Measurements from ENCODE around the gene SLC66A2.

SLC66A2 gene

GRCh38 chr18:79905389-79905911, 46.0 kb downstream of the SLC66A2 start:
- H2AFZ ChIP-seq: no peak overlapping the region
- TF ChIP-seq CTCF (IDR thresholded peaks at IDR 0.05): no peak
- H3K27me3 ChIP-seq (ENCODE audit: control insufficient read depth, insufficient read depth, low read length): no peaks in the 10 kb centered on the region
- H3K4me1 ChIP-seq: no peaks in the 10 kb centered on the region
- no peaks in the 10 kb centered on the region for H3K79me2 ChIP-seq
- H3K36me3 ChIP-seq (ENCODE audit: control insufficient read depth, insufficient read depth, low read length): no peaks in the 10 kb centered on the region
- H3K4me3 ChIP-seq (ENCODE audit: low read depth, low read length): no peak overlapping the region
- H3K9ac ChIP-seq: no peak overlapping the region
- H3K4me2 ChIP-seq (ENCODE audit: low read length): no peak overlapping the region
- no peaks in the 10 kb centered on the region for H3K9me3 ChIP-seq (ENCODE audit: control insufficient read depth, low read length)
- no peak overlapping the region for H3K27ac ChIP-seq

- no peak for TF ChIP-seq CTCF (IDR thresholded peaks at IDR 0.05)
- no peaks in the 10 kb centered on the region for H3K9me3 ChIP-seq (ENCODE audit: control insufficient read depth, low read length)
- H3K36me3 ChIP-seq (ENCODE audit: control insufficient read depth, insufficient read depth, low read length): no peaks in the 10 kb centered on the region
- no peak overlapping the region for H2AFZ ChIP-seq
- H3K4me1 ChIP-seq: no peaks in the 10 kb centered on the region
- no peak overlapping the region for H3K27ac ChIP-seq
- H3K79me2 ChIP-seq: no peaks in the 10 kb centered on the region
- H3K4me2 ChIP-seq (ENCODE audit: low read length): no peak overlapping the region
- no peak overlapping the region for H3K9ac ChIP-seq
- no peaks in the 10 kb centered on the region for H3K27me3 ChIP-seq (ENCODE audit: control insufficient read depth, insufficient read depth, low read length)
- no peak overlapping the region for H3K4me3 ChIP-seq (ENCODE audit: low read depth, low read length)
Measured at GRCh38 chr18:79904357-79905147, 46.9 kb downstream of the SLC66A2 start.

- no peak overlapping the region for H3K4me2 ChIP-seq (ENCODE audit: low read length)
- no peaks in the 10 kb centered on the region for H3K79me2 ChIP-seq
- no peaks in the 10 kb centered on the region for H3K4me1 ChIP-seq
- H3K9ac ChIP-seq: no peak overlapping the region
- H3K27me3 ChIP-seq (ENCODE audit: control insufficient read depth, insufficient read depth, low read length): no peaks in the 10 kb centered on the region
- no peaks in the 10 kb centered on the region for H3K9me3 ChIP-seq (ENCODE audit: control insufficient read depth, low read length)
- H3K27ac ChIP-seq: no peak overlapping the region
- TF ChIP-seq CTCF (IDR thresholded peaks at IDR 0.05): no peak
- H3K36me3 ChIP-seq (ENCODE audit: control insufficient read depth, insufficient read depth, low read length): no peaks in the 10 kb centered on the region
- H3K4me3 ChIP-seq (ENCODE audit: low read depth, low read length): no peak overlapping the region
- no peak overlapping the region for H2AFZ ChIP-seq
Measured at GRCh38 chr18:79903787-79904356, 47.6 kb downstream of the SLC66A2 start.

GRCh38 chr18:79903071-79903635, 48.3 kb downstream of the SLC66A2 start:
- Histone ChIP-seq H3K27me3 (ENCODE audit: control insufficient read depth, insufficient read depth, low read length) (no peaks in the 10 kb centered on the region), H3K36me3 (ENCODE audit: control insufficient read depth, insufficient read depth, low read length) (no peaks in the 10 kb centered on the region), H3K9me3 (ENCODE audit: control insufficient read depth, low read length) (no peaks in the 10 kb centered on the region), H3K9ac (no peak overlapping the region), H3K4me1 (no peaks in the 10 kb centered on the region), H3K27ac (no peak overlapping the region), H3K4me3 (ENCODE audit: low read depth, low read length) (no peak overlapping the region), H2AFZ (no peak overlapping the region), H3K4me2 (ENCODE audit: low read length) (no peak overlapping the region), H3K79me2 (no peaks in the 10 kb centered on the region)
- TF ChIP-seq CTCF (IDR thresholded peaks at IDR 0.05): no peak

Measured in parathyroid adenoma (tissue), 2 donors.